SK-N-SH (cell line): ENCODE results near the gene ARHGAP25. TPM values are rescaled to one million over a fixed set of nuclear protein-coding genes. Genes with fewer than 3 reads are reported as not detected.

Source experiments
- CTCF ChIA-PET: fragments of 300-600, 350-600 bp; formaldehyde crosslinking; extraction: SDS; loops from one replicate; lab custom pipeline; 2021; lab: Yijun Ruan, JAX
- POLR2A ChIA-PET: fragments of 350-600 bp; sonication (Branson Sonifier 250); formaldehyde crosslinking; extraction: SDS; loops from one replicate; lab custom pipeline; 2020; ENCODE audit warnings: antibody characterized with exemption, inconsistent platforms; lab: Yijun Ruan, JAX
- DNase-seq: peaks from one replicate; pipeline ENCODE4 v3.0.0; 2012
- H2AFZ ChIP-seq: fragments of 200-600 bp; sonication (generic); 2 replicates; pipeline ENCODE4 v1.8.1; 2016; ENCODE audit warnings: antibody characterized with exemption, mild to moderate bottlenecking, low read depth
- H3F3A ChIP-seq: fragments of 200-600 bp; sonication (generic); replicated peaks from 2 replicates; pipeline ENCODE3; 2016; ENCODE audit warnings: antibody characterized with exemption, mild to moderate bottlenecking; ENCODE audit not compliant: insufficient read depth
- H3K27ac ChIP-seq, 2 experiments: fragments of 200-500 bp in 1 of 2; fragments of 200-600 bp in 1 of 2; sonication (Bioruptor generic) in 1 of 2; sonication (generic), shearing (Covaris generic) in 1 of 2; 2 replicates each; pipeline versions ENCODE4 v1.5.1 to v1.6.1; 2014 to 2016; ENCODE audit warnings: low read depth in 2 of 2, inconsistent platforms in 1 of 2, low read length in 1 of 2, mild to moderate bottlenecking in 1 of 2, mixed read lengths in 1 of 2
- H3K27me3 ChIP-seq: fragments of 200-600 bp; sonication (generic), shearing (Covaris generic); 2 replicates; pipeline ENCODE4 v1.6.1; 2016; ENCODE audit warnings: mixed run types; ENCODE audit not compliant: insufficient read depth
- H3K36me3 ChIP-seq, 2 experiments: fragments of 200-500 bp in 1 of 2; fragments of 200-600 bp in 1 of 2; sonication (Bioruptor generic) in 1 of 2; sonication (generic) in 1 of 2; replicated peaks in 1 of 2; 2 replicates each; pipeline versions ENCODE3 to v1.5.1; 2014 to 2016; ENCODE audit warnings: low read length in 1 of 2, mild to moderate bottlenecking in 1 of 2; ENCODE audit not compliant: insufficient read depth in 2 of 2, control insufficient read depth in 1 of 2
- H3K4me1 ChIP-seq, 2 experiments: fragments of 200-500 bp in 1 of 2; fragments of 200-600 bp in 1 of 2; sonication (Bioruptor generic) in 1 of 2; sonication (generic), shearing (Covaris generic) in 1 of 2; 2 replicates each; pipeline versions ENCODE4 v1.5.1 to v1.6.1; 2014 to 2016; ENCODE audit warnings: low read depth in 1 of 2, low read length in 1 of 2, mixed run types in 1 of 2; ENCODE audit not compliant: insufficient read depth in 2 of 2, control insufficient read depth in 1 of 2
- H3K4me2 ChIP-seq: fragments of 200-600 bp; sonication (generic), shearing (Covaris generic); 2 replicates; pipeline ENCODE4 v1.6.1; 2017; ENCODE audit warnings: mixed run types
- H3K4me3 ChIP-seq, 2 experiments: fragments of 200-500 bp in 1 of 2; fragments of 200-600 bp in 1 of 2; sonication (Bioruptor generic) in 1 of 2; sonication (generic), shearing (Covaris generic) in 1 of 2; 2 replicates each; pipeline versions ENCODE4 v1.5.1 to v1.8.1; 2014 to 2016; ENCODE audit warnings: low read depth in 2 of 2, inconsistent platforms in 1 of 2, low read length in 1 of 2, mild to moderate bottlenecking in 1 of 2, mixed read lengths in 1 of 2, moderate library complexity in 1 of 2
- H3K79me2 ChIP-seq: fragments of 200-600 bp; sonication (generic); 2 replicates; pipeline ENCODE4 v1.8.1; 2017; ENCODE audit warnings: mild to moderate bottlenecking; ENCODE audit not compliant: insufficient read depth
- H3K9ac ChIP-seq: fragments of 200-600 bp; sonication (generic); 2 replicates; pipeline ENCODE4 v1.6.1; 2017; ENCODE audit warnings: mixed run types
- H3K9me2 ChIP-seq: fragments of 200-600 bp; sonication (generic); 2 replicates; pipeline ENCODE4 v1.6.1; 2017; ENCODE audit warnings: mixed run types
- H3K9me3 ChIP-seq: fragments of 200-600 bp; sonication (generic); 2 replicates; pipeline ENCODE4 v1.6.1; 2017; ENCODE audit warnings: mixed run types, mild to moderate bottlenecking, moderate library complexity
- H4K20me1 ChIP-seq: fragments of 200-600 bp; sonication (generic); 2 replicates; pipeline ENCODE4 v1.6.1; 2017; ENCODE audit warnings: mild to moderate bottlenecking, mixed run types; ENCODE audit not compliant: insufficient read depth
- ELF1 ChIP-seq: IDR thresholded peaks from 2 replicates; pipeline ENCODE4 v1.4.0; 2012
- EZH2phosphoT487 ChIP-seq: fragments of 200-600 bp; sonication (generic); IDR thresholded peaks from 2 replicates; pipeline ENCODE4 v1.6.1; 2017; ENCODE audit warnings: low read depth, mixed run types, mild to moderate bottlenecking, antibody characterized with exemption, moderate library complexity, borderline replicate concordance
- FOXJ3 ChIP-seq: sonication (generic); formaldehyde crosslinking; IDR thresholded peaks from 2 replicates; pipeline ENCODE4 v1.5.1; 2020; ENCODE audit warnings: mild to moderate bottlenecking, missing genetic modification reagents
- GATA2 ChIP-seq: sonication (generic); formaldehyde crosslinking; IDR thresholded peaks from 2 replicates; pipeline ENCODE4 v1.5.0; 2020; ENCODE audit warnings: mild to moderate bottlenecking, missing genetic modification reagents
- MAX ChIP-seq: IDR thresholded peaks from 2 replicates; pipeline ENCODE4 v1.4.0; 2012; ENCODE audit warnings: low read depth
- MXI1 ChIP-seq: IDR thresholded peaks from 2 replicates; pipeline ENCODE4 v1.6.1; 2012; ENCODE audit warnings: mild to moderate bottlenecking, low read depth, low read length, improper control_type of control experiment
- NFIC ChIP-seq: IDR thresholded peaks from 2 replicates; pipeline ENCODE4 v1.4.0; 2012; ENCODE audit warnings: borderline replicate concordance
- NRF1 ChIP-seq: IDR thresholded peaks from 2 replicates; pipeline ENCODE4 v1.6.1; 2012; ENCODE audit warnings: low read depth, mild to moderate bottlenecking, low read length
- SIN3A ChIP-seq: IDR thresholded peaks from 2 replicates; pipeline ENCODE4 v1.6.1; 2012; ENCODE audit warnings: low read depth, mild to moderate bottlenecking, low read length, moderate library complexity, borderline replicate concordance
- TCF12 ChIP-seq: IDR thresholded peaks from 2 replicates; pipeline ENCODE4 v1.4.0; 2012
- YY1 ChIP-seq: IDR thresholded peaks from 2 replicates; pipeline ENCODE4 v1.4.0; 2012; ENCODE audit warnings: low read depth, mild to moderate bottlenecking
- WGBS: methylation state at CpG from one replicate; pipeline ENCODE4 v1.1.6; 2017; ENCODE audit warnings: low lambda C conversion rate; 5-methylcytosine and 5-hydroxymethylcytosine counted together
- polyA plus RNA-seq, 3 experiments: library from polyadenylated mRNA; depleted of rRNA; stranded (reverse); fragments of >200 nt; gene quantifications; 2 replicates each; pipeline ENCODE4 v1.2.3, GENCODE V29; 2012
- TF ChIP-seq, protein P1 (sequence below): IDR thresholded peaks from 2 replicates; pipeline ENCODE4 v1.4.0; 2012; ENCODE audit warnings: low read depth, borderline replicate concordance
- TF ChIP-seq, protein P2 (sequence below): IDR thresholded peaks from 2 replicates; pipeline ENCODE4 v1.6.1; 2012; ENCODE audit warnings: mild to moderate bottlenecking, low read depth, low read length, moderate library complexity
- TF ChIP-seq, protein P3 (sequence below): fragments of 200-600 bp; sonication (generic); IDR thresholded peaks from 2 replicates; pipeline ENCODE4 v1.6.1; 2017; ENCODE audit warnings: antibody characterized with exemption, mild to moderate bottlenecking, moderate library complexity
- TF ChIP-seq, protein P4 (sequence below): fragments of 150-350 bp; IDR thresholded peaks from 2 replicates; pipeline ENCODE4 v1.6.1; 2017; ENCODE audit warnings: antibody characterized with exemption, low read length, low read depth, borderline replicate concordance

ARHGAP25 gene
- polyA plus RNA-seq, 1 of the 3 experiments (the other 2 are of a cell fraction), result not detected

DNA sequence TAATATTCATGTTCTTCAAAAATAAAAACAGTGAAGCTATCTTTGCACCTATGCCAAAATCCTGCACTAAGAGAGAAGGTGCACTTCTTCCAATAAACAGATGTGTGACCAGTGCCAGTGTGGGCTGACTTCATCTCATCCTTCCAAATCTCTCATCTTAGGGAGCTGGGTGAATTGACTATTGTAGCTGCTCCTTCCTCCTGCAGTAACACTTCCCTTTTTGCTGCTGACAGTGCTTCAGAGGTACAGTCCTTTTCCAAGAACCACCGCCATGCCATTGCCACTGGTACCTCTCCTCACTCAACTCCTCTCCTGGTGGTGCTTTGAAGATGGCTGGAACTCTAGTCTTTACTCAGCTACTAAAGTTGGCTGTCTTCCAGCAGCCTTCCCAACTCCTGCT, 42.1 kb upstream of the ARHGAP25 start:
- ChIA-PET CTCF (interaction anchor here (2.4 kb wide), 1 partner anchor 233 kb away, joined by 14 read pairs; no protein-coding TSS in a partner anchor), POLR2A (no interaction called here)
- Histone ChIP-seq H3K27me3 (no peaks in the 10 kb centered on the region), H3K9me3 (no peaks in the 10 kb centered on the region), H3K4me3 (no peak overlapping the region), H3F3A (no peaks in the 10 kb centered on the region), H3K4me2 (no peak overlapping the region), H3K9ac (no peak overlapping the region), H3K36me3 (no peaks in the 10 kb centered on the region), H3K79me2 (no peaks in the 10 kb centered on the region), H4K20me1 (no peaks in the 10 kb centered on the region), H3K27ac (no peak overlapping the region), H3K4me1 (peaks cover 0 to 10% of the 10 kb centered on the region in 2 experiments; a peak in 3 of 4 replicates), H2AFZ (no peak overlapping the region), H3K9me2 (no peaks in the 10 kb centered on the region)
- WGBS, result 73% methylated on average over 1 of the region's 1 CpG
- no peak for TF ChIP-seq NRF1
- DNase-seq, result no peak

DNA sequence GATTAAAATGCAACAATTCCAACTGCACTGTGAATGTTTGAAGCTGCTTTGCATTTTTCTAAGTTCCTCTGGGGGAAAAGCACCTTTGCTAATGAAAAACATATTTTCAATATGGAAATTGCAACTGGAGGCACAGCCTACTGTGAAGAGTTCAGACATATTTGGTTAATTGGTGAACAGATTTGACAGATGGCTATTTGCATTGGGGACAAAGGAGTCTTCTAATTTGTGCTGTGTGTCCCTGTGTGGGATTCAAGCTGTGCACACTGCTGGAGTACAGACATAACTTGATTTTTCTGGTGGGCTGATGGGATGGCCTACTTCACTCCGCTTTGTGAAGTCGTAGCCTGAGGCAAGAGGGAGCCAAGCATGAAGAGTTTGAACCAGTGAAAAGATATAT, 40.7 kb upstream of the ARHGAP25 start:
- TF ChIP-seq GATA2 (CRISPR knock-in tag) (peak; percentile 34; the same call in 1 of the 2 replicates), EZH2phosphoT487 (no peak)
- WGBS, result 69% methylated on average over 2 of the region's 2 CpGs
- no peaks in the 10 kb centered on the region for H4K20me1 ChIP-seq
- DNase-seq, result peak; percentile 14
- no peaks in the 10 kb centered on the region for H3K36me3 ChIP-seq
- H2AFZ ChIP-seq, result no peak overlapping the region
- no peaks in the 10 kb centered on the region for H3F3A ChIP-seq
- ChIA-PET CTCF (interaction anchor here (0.9 to 2.4 kb wide), 3 partner anchors 15 to 231 kb away, joined by 3 to 14 read pairs (median 14); no protein-coding TSS in a partner anchor), POLR2A (no interaction called here)
- no peak overlapping the region for H3K4me2 ChIP-seq
- no peaks in the 10 kb centered on the region for H3K9me2 ChIP-seq
- no peak overlapping the region for H3K4me3 ChIP-seq
- H3K9me3 ChIP-seq, result no peaks in the 10 kb centered on the region
- H3K27ac ChIP-seq, result no peak overlapping the region
- H3K4me1 ChIP-seq, result peaks cover 0 to 10% of the 10 kb centered on the region in 2 experiments; a peak in 3 of 4 replicates
- no peaks in the 10 kb centered on the region for H3K79me2 ChIP-seq
- H3K9ac ChIP-seq, result no peak overlapping the region
- H3K27me3 ChIP-seq, result no peaks in the 10 kb centered on the region

GRCh38 chr2:68695971-68696370, 38.6 kb upstream of the ARHGAP25 start:
- CTCF ChIA-PET, result interaction anchor here (1.2 to 2.1 kb wide), 2 partner anchors 208 to 233 kb away, joined by 4 to 6 read pairs; no protein-coding TSS in a partner anchor
- Histone ChIP-seq H3K9me2 (no peaks in the 10 kb centered on the region), H2AFZ (no peak overlapping the region), H3K79me2 (no peaks in the 10 kb centered on the region), H3K4me2 (no peak overlapping the region), H3K9me3 (no peaks in the 10 kb centered on the region; the same call in 1 of the 2 replicates), H3K4me1 (peaks cover 0 to 10% of the 10 kb centered on the region in 2 experiments; a peak in 3 of 4 replicates), H3K9ac (no peak overlapping the region), H4K20me1 (no peaks in the 10 kb centered on the region), H3K36me3 (no peaks in the 10 kb centered on the region), H3F3A (no peaks in the 10 kb centered on the region), H3K4me3 (no peak overlapping the region), H3K27me3 (no peaks in the 10 kb centered on the region), H3K27ac (no peak overlapping the region)
- POLR2A ChIA-PET, result no interaction called here
- no peak for DNase-seq
- TF ChIP-seq, protein P1, sequence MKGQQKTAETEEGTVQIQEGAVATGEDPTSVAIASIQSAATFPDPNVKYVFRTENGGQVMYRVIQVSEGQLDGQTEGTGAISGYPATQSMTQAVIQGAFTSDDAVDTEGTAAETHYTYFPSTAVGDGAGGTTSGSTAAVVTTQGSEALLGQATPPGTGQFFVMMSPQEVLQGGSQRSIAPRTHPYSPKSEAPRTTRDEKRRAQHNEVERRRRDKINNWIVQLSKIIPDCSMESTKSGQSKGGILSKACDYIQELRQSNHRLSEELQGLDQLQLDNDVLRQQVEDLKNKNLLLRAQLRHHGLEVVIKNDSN, result no peak
- TF ChIP-seq, protein P2, sequence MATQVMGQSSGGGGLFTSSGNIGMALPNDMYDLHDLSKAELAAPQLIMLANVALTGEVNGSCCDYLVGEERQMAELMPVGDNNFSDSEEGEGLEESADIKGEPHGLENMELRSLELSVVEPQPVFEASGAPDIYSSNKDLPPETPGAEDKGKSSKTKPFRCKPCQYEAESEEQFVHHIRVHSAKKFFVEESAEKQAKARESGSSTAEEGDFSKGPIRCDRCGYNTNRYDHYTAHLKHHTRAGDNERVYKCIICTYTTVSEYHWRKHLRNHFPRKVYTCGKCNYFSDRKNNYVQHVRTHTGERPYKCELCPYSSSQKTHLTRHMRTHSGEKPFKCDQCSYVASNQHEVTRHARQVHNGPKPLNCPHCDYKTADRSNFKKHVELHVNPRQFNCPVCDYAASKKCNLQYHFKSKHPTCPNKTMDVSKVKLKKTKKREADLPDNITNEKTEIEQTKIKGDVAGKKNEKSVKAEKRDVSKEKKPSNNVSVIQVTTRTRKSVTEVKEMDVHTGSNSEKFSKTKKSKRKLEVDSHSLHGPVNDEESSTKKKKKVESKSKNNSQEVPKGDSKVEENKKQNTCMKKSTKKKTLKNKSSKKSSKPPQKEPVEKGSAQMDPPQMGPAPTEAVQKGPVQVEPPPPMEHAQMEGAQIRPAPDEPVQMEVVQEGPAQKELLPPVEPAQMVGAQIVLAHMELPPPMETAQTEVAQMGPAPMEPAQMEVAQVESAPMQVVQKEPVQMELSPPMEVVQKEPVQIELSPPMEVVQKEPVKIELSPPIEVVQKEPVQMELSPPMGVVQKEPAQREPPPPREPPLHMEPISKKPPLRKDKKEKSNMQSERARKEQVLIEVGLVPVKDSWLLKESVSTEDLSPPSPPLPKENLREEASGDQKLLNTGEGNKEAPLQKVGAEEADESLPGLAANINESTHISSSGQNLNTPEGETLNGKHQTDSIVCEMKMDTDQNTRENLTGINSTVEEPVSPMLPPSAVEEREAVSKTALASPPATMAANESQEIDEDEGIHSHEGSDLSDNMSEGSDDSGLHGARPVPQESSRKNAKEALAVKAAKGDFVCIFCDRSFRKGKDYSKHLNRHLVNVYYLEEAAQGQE, result no peak
- TF ChIP-seq ELF1, result no peak
- TF ChIP-seq MAX, result no peak
- TF ChIP-seq TCF12, result no peak
- no peak for TF ChIP-seq MXI1
- TF ChIP-seq YY1, result no peak
- TF ChIP-seq, protein P3, sequence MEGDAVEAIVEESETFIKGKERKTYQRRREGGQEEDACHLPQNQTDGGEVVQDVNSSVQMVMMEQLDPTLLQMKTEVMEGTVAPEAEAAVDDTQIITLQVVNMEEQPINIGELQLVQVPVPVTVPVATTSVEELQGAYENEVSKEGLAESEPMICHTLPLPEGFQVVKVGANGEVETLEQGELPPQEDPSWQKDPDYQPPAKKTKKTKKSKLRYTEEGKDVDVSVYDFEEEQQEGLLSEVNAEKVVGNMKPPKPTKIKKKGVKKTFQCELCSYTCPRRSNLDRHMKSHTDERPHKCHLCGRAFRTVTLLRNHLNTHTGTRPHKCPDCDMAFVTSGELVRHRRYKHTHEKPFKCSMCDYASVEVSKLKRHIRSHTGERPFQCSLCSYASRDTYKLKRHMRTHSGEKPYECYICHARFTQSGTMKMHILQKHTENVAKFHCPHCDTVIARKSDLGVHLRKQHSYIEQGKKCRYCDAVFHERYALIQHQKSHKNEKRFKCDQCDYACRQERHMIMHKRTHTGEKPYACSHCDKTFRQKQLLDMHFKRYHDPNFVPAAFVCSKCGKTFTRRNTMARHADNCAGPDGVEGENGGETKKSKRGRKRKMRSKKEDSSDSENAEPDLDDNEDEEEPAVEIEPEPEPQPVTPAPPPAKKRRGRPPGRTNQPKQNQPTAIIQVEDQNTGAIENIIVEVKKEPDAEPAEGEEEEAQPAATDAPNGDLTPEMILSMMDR, result no peak
- TF ChIP-seq SIN3A, result no peak
- TF ChIP-seq NFIC, result no peak
- no peak for TF ChIP-seq FOXJ3 (CRISPR knock-in tag)
- TF ChIP-seq, protein P4, sequence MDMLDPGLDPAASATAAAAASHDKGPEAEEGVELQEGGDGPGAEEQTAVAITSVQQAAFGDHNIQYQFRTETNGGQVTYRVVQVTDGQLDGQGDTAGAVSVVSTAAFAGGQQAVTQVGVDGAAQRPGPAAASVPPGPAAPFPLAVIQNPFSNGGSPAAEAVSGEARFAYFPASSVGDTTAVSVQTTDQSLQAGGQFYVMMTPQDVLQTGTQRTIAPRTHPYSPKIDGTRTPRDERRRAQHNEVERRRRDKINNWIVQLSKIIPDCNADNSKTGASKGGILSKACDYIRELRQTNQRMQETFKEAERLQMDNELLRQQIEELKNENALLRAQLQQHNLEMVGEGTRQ, result no peak
- WGBS, result 47% methylated on average over 4 of the region's 4 CpGs
